Measurements from ENCODE around the gene CMBL.
A peak's percentile ranks its signal among the peaks of the same experiment; 100 is the strongest.

The CMBL gene

GRCh38 chr5:10310066-10310779, 2.5 kb upstream of the CMBL start:
- no peak overlapping the region for H3K4me3 ChIP-seq (ENCODE audit: low read length, poor library complexity, severe bottlenecking)
- H2AFZ ChIP-seq (ENCODE audit: low read length), result no peak overlapping the region
- H3K36me3 ChIP-seq (ENCODE audit: insufficient read depth, low read length), result no peaks in the 10 kb centered on the region
- no peaks in the 10 kb centered on the region for H3F3A ChIP-seq (ENCODE audit: low read depth)
- no peaks in the 10 kb centered on the region for H3K9me2 ChIP-seq (replicated peaks; ENCODE audit: low read depth, low read length)
- H3K27me3 ChIP-seq (ENCODE audit: insufficient read depth, low read length, poor library complexity, severe bottlenecking), result no peaks in the 10 kb centered on the region
- no peak overlapping the region for H3K4me2 ChIP-seq (ENCODE audit: low read depth, low read length, poor library complexity, severe bottlenecking)
- TF ChIP-seq EZH2phosphoT487 (IDR thresholded peaks at IDR 0.05; ENCODE audit: borderline replicate concordance), result no peak
- no peak for TF ChIP-seq CTCF (conservative IDR thresholded peaks at IDR 0.05; ENCODE audit: low read length)
- no peaks in the 10 kb centered on the region for H3K79me2 ChIP-seq (ENCODE audit: insufficient read depth, low read length)
- no peaks in the 10 kb centered on the region for H3K9me3 ChIP-seq (ENCODE audit: insufficient read depth, low read depth, low read length)
- no peaks in the 10 kb centered on the region for H3K4me1 ChIP-seq (ENCODE audit: insufficient read depth, low read length, poor library complexity, severe bottlenecking)
- no peak overlapping the region for H3K9ac ChIP-seq (ENCODE audit: low read depth, low read length, poor library complexity, severe bottlenecking)
- H4K20me1 ChIP-seq (ENCODE audit: insufficient read depth, low read length, poor library complexity, severe bottlenecking), result no peaks in the 10 kb centered on the region

- Histone ChIP-seq H3K9me3 (ENCODE audit: insufficient read depth, low read depth, low read length) (no peaks in the 10 kb centered on the region), H2AFZ (ENCODE audit: low read length) (no peak overlapping the region), H4K20me1 (ENCODE audit: insufficient read depth, low read length, poor library complexity, severe bottlenecking) (no peaks in the 10 kb centered on the region), H3K9me2 (replicated peaks; ENCODE audit: low read depth, low read length) (no peaks in the 10 kb centered on the region), H3K36me3 (ENCODE audit: insufficient read depth, low read length) (no peaks in the 10 kb centered on the region), H3K4me1 (ENCODE audit: insufficient read depth, low read length, poor library complexity, severe bottlenecking) (no peaks in the 10 kb centered on the region), H3K4me2 (ENCODE audit: low read depth, low read length, poor library complexity, severe bottlenecking) (no peak overlapping the region), H3K4me3 (ENCODE audit: low read length, poor library complexity, severe bottlenecking) (no peak overlapping the region), H3K27me3 (ENCODE audit: insufficient read depth, low read length, poor library complexity, severe bottlenecking) (no peaks in the 10 kb centered on the region), H3K79me2 (ENCODE audit: insufficient read depth, low read length) (no peaks in the 10 kb centered on the region), H3F3A (ENCODE audit: low read depth) (no peaks in the 10 kb centered on the region), H3K9ac (ENCODE audit: low read depth, low read length, poor library complexity, severe bottlenecking) (no peak overlapping the region)
- TF ChIP-seq CTCF (conservative IDR thresholded peaks at IDR 0.05; ENCODE audit: low read length), result no peak
- no peak for TF ChIP-seq EZH2phosphoT487 (IDR thresholded peaks at IDR 0.05; ENCODE audit: borderline replicate concordance)
Observed at GRCh38 chr5:10308844-10309243, 1.1 kb upstream of the CMBL start.

GRCh38 chr5:10306806-10307205, 896 bp downstream of the CMBL start:
- no peaks in the 10 kb centered on the region for H3K4me1 ChIP-seq (ENCODE audit: insufficient read depth, low read length, poor library complexity, severe bottlenecking)
- no peaks in the 10 kb centered on the region for H3F3A ChIP-seq (ENCODE audit: low read depth)
- peak overlapping the region; percentile 69 for H3K4me2 ChIP-seq (ENCODE audit: low read depth, low read length, poor library complexity, severe bottlenecking)
- peak overlapping the region; percentile 68 for H3K9ac ChIP-seq (ENCODE audit: low read depth, low read length, poor library complexity, severe bottlenecking)
- peak overlapping the region; percentile 73 for H3K4me3 ChIP-seq (ENCODE audit: low read length, poor library complexity, severe bottlenecking)
- TF ChIP-seq CTCF (conservative IDR thresholded peaks at IDR 0.05; ENCODE audit: low read length), result no peak
- TF ChIP-seq EZH2phosphoT487 (IDR thresholded peaks at IDR 0.05; ENCODE audit: borderline replicate concordance), result no peak
- H4K20me1 ChIP-seq (ENCODE audit: insufficient read depth, low read length, poor library complexity, severe bottlenecking), result no peaks in the 10 kb centered on the region
- H3K27me3 ChIP-seq (ENCODE audit: insufficient read depth, low read length, poor library complexity, severe bottlenecking), result no peaks in the 10 kb centered on the region
- no peak overlapping the region for H2AFZ ChIP-seq (ENCODE audit: low read length)
- H3K9me3 ChIP-seq (ENCODE audit: insufficient read depth, low read depth, low read length), result no peaks in the 10 kb centered on the region
- H3K36me3 ChIP-seq (ENCODE audit: insufficient read depth, low read length), result no peaks in the 10 kb centered on the region
- no peaks in the 10 kb centered on the region for H3K9me2 ChIP-seq (replicated peaks; ENCODE audit: low read depth, low read length)
- no peaks in the 10 kb centered on the region for H3K79me2 ChIP-seq (ENCODE audit: insufficient read depth, low read length)
